ENCODE results near the gene STAU1.
"Not testable (repeated sequence)": the region's sequence is repeated elsewhere in the genome, so short reads cannot be mapped to it uniquely, and the experiment has no call there.

Gene STAU1

DNA sequence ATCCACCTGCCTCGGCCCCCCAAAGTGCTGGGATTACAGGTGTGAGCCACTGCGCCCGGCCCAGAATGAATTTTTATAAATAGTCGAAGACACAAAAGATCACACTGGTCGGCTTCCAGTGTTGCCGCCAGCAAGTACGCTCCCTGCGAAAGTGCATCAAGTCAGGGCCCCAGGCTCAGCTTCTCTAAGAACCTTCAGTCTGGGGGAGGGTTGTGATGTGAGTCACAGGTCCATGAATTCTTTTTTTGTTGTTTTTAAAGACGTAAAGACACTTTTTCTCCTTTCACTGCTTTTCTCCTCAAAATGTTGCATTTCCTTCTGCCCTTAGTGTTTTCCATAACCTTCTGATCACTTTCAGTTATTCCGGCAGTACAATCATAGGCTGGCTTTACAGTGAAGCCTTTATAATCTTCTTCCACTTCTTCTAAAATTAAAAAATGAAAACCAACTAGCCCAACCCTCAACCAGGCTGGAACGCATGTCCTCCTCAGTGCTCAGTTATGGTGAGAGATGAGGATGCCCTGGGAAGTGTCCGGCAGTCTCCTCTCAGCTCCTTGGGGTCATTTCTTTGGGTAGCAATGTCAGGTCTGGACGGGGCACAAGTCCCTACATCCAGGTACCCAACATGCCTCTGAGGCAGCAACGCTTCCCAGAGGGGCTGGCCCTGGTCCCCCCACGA is 75.4 kb downstream of the STAU1 start:
- DNase-seq, result no peak

GRCh38 chr20:49110767-49111694 is 77.1 kb downstream of the STAU1 start:
- no peak for DNase-seq

- DNase-seq, result no peak
Observed at GRCh38 chr20:49106328-49106727, 81.8 kb downstream of the STAU1 start.

DNA sequence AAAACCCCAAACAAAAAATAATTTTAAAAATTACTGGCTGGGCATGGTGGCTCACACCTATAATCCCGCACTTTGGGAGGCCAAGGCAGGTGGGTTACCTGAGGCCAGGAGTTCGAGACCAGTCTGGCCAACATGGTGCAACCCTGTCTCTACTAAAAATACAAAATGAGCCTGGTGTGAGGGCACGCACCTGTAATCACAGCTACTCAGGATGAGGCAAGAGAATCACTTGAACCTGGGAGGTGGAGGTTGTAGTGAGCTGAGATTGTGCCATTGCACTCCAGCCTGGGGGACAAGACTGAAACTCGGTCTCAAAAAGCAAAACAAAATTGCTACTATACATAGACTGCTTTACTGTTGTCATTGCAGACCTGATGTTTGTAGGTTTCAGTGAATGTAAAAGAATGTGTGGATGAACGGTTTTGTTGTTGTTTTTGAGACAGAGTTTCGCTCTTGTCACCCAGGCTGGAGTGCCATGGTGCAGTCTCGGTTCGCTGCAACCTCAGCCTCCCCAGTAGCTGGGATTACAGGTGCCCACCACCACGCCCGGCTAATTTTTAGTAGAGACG is 83.1 kb downstream of the STAU1 start:
- DNase-seq, result not testable (repeated sequence)

GRCh38 chr20:49104365-49104648 is 83.8 kb downstream of the STAU1 start:
- no peak for DNase-seq

DNA sequence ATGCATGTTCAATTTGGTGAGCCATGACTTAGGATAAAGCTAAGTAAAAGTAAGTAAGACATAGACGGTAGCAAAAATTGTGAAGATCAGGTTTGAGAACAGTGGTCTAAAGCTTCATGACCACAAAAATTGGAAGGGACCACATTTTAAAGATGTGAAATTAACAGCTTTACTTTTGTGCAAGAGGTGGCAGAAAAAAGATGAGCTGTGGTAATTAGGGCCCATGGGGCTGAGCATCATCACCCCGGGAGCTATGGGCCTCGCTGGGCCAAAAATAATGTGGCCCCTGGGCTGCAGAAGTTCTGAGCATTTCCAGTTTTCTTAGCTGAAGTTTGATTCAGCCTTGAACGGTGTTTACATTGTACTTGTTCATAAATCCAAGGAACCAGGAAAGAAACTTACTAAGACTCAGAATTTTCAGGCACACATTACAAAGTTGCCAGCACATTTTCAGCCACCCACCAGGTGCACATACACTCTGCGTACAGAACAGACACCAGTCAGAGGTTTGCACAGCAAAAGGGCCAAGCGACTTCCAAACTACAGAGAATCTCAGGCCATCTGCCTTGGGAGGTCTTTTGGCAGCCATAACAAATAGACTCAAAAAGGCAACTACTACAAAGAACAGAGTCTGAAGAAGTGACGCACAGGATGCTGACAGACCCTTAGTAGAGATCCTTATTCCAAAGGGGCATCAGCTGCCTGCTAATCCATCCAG is 84.3 kb downstream of the STAU1 start:
- DNase-seq, result no peak

DNA sequence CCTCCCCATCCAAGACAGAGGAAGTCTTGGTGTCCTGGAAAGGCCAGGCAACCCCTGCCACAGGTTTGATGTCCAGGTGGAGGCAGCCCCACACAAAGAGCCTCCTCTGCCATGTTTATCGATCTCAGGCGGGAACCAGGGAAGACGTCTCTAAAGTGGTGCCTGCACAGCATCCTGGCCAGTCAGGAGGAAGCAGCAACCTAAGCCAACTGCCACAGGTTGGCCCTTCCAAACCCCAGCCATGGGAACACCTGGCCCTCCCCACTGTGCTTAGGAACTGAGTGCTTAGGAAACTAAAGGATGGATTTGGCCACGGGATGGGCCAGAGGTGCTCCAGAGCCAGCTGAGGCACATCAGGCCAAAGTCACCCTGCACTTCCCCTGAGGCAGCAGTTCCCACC is 85.1 kb downstream of the STAU1 start:
- no peak for DNase-seq

DNA sequence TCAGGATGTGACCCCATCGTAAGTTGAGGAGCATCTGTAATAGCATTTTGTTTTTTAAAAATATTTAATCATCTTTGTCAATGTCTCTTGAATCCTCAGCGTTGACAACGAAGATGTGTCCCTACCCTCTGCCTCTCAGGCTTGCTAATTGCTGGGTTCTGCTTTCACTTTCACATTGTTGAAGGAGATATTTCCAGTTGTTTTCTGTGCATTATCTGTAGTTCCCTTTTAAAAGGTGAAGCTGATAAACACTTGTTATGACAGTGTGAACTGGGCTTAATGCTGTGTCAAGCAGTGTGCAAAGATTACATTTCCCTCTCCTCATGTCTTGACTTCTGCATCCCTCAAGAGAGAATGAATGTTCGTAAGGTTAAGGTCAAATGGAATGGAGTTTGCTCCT is 87.2 kb downstream of the STAU1 start:
- DNase-seq, result no peak

DNA sequence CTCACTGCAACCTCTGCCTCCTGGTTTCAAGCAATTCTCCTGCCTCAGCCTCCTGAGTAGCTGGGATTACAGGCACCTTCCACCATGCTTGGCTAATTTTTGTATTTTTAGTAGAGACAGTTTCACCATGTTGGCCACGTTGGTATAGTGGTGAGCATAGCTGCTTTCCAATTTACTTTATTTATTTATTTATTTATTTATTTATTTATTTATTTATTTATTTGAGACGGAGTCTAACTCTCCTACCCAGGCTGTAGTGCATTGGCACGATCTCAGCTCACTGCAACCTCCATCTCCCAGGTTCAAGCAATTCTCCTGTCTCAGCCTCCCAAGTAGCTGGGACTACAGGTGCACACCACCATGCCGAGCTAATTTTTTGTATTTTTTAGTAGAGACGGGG is 87.8 kb downstream of the STAU1 start:
- not testable (repeated sequence) for DNase-seq

GRCh38 chr20:49099011-49099410 is 89.1 kb downstream of the STAU1 start:
- DNase-seq, result no peak

- no peak for DNase-seq
Observed at GRCh38 chr20:49098136-49098535, 90.0 kb downstream of the STAU1 start.

DNA sequence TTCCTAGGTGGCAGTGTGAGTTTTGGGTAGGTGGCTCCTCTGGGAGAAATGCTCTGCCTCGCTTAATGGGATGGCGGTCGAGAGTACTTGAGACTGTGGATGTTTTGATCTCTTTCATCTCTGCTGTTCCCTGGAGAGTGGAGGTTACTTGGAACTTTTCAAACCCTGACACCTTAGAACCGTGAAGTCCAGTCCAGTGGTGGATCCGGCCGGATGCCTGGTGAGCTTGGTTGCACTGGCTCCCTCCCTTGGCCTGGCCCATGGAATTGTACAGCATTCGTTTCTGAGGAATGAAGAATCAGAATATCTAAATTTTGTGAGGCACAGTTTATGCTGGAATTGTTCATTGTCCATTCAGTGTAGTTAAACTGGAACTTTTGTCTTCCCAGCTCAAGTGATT is 91.0 kb downstream of the STAU1 start:
- DNase-seq, result no peak

- no peak for DNase-seq
Observed at GRCh38 chr20:49096203-49096730, 91.9 kb downstream of the STAU1 start.

DNA sequence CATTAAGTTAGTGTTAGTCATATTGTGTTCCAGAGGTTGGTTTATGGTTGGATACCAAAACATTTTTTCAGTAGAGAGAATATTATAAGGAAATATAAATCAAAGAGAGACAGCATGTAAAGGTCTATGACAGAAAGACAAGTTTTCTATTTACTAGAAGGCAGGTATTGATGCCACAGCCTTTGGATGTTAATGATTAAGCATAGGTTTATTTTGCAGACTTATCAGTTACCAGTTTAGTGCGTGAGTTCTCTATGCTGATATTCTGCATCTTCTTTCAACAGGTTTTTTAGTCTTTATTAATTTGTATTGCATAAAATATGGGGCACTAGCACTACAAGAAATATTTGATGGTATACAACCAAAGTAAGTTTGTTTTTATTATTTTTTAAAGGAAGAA is 96.4 kb downstream of the STAU1 start:
- DNase-seq, result no peak

- DNase-seq, result no peak
Observed at GRCh38 chr20:49091104-49091503, 97.0 kb downstream of the STAU1 start.

DNA sequence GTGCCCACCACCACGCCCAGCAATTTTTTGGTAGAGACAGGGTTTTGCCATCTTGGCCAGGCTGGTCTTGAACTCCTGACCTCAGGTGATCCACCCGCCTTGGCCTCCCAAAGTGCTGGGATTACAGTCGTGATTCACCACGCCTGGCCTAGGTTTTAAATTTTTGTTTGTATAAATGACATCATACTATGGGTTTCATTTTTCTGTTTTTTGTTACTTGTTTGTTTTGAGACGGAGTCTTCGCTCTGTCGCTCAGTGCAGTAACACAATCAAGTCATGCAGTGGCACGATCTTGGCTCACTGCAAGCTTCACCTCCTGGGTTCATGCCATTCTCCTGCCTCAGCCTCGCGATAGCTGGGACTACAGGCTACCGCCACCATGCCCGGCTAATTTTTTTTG is 105.8 kb downstream of the STAU1 start:
- not testable (repeated sequence) for DNase-seq

DNA sequence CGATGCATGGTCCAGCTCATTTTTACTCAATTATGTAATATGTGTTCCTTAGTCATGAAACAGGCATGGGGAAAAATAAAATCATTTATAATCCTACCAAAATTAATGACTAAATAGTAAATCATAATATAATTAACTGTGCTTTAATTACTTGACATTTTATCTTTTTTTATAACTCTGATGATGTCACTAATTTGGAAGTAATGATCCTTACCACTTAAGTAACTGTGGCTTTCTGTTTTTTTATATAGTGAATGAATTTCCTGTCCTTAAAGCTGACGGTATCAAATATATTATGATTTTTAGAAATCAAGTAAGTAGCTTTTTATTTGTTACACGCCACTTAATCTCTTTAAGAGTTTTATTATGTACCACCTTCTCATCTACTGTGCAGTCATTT is 109.8 kb downstream of the STAU1 start:
- no peak for DNase-seq

DNA sequence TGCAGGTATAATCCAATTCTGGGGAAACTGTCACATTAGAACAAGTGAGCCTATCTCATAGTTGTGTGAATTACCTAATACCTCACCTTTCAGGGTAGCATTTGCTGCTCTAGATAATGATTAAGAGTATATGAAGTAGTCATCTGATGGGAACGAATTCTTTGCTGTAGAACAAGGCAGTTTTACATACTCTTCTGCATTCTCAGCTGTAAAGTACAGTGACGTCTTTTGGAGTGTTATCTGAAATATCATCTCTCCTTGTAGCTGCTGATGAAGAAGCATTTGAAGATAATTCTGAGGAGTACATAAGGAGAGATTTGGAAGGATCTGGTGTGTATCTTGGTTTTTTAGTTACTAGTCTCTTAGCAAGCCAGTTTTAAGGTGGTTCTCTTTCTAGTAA is 113.6 kb downstream of the STAU1 start:
- DNase-seq, result no peak

Measured in NCI-H1105 (cell line).